ENCODE results near the gene ANO5. TPM values are rescaled to one million over a fixed set of nuclear protein-coding genes. Genes with fewer than 3 reads are reported as not detected.

ANO5 gene
- total and polyA plus RNA-seq, 2 of the 8 experiments (the other 6 are each of a cell fraction or from before 2014, with no cell fraction given) = 2.6 to 5.0 TPM

DNA sequence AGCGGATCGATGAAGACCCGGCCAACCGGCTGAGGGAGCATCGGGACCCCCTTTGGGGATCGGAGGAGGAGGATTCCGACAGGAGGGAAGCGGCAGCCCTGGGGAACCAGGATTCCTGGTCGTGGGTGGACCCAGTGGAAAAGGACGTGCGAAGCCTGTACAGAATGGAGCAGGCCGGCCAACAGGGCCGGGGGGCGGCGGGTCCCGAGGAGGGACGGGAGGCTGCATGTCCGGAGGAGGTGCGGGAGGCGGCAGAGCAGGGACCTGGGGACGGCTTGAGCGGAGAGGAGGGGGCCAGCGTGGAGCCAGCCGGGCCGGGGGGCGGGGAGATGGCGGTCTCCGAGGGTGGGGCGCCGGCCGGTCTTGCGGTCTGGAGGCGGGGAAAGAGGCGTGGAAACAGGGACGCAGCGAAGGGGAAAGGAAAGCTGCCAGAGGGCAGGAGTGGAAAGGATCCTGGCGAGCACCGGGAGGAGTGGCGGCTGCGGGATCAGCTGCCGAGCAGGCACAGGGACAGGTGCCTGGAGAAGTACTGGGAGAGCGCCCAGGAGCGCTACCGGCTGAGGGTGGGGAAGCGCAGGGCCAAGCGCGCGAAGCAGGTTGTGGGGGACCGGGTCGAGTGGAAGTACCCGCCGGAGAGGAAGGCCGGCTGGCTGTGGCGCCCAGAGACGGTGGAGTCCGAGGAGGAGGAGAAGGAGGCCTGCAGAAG lies at the start of gene ANO5 (continued):
- TF ChIP-seq SP4 (IDR thresholded peaks at IDR 0.05; ENCODE audit: low read length) = no peak; the same call in 1 of the 2 replicates
- TF ChIP-seq MAFK (IDR thresholded peaks at IDR 0.05; ENCODE audit: low read depth, low read length) = no peak
- TF ChIP-seq, protein P1, sequence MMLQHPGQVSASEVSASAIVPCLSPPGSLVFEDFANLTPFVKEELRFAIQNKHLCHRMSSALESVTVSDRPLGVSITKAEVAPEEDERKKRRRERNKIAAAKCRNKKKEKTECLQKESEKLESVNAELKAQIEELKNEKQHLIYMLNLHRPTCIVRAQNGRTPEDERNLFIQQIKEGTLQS (IDR thresholded peaks at IDR 0.05; ENCODE audit: insufficient read depth, low read depth, low read length) = no peak
- TF ChIP-seq SIX5 (IDR thresholded peaks at IDR 0.05; ENCODE audit: low read depth, low read length) = no peak
- no peak for TF ChIP-seq YY1 (IDR thresholded peaks at IDR 0.05; ENCODE audit: low read depth, low read length)
- TF ChIP-seq KDM1A (IDR thresholded peaks at IDR 0.05; ENCODE audit: borderline replicate concordance, low read length) = no peak
- TF ChIP-seq, protein P2, sequence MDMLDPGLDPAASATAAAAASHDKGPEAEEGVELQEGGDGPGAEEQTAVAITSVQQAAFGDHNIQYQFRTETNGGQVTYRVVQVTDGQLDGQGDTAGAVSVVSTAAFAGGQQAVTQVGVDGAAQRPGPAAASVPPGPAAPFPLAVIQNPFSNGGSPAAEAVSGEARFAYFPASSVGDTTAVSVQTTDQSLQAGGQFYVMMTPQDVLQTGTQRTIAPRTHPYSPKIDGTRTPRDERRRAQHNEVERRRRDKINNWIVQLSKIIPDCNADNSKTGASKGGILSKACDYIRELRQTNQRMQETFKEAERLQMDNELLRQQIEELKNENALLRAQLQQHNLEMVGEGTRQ (IDR thresholded peaks at IDR 0.05; ENCODE audit: low read length) = peak; percentile 57; the same call in 1 of the 2 replicates
- TF ChIP-seq EZH2 (IDR thresholded peaks at IDR 0.05; ENCODE audit: low read depth, low read length, severe bottlenecking) = no peak
- TF ChIP-seq CHD7 (IDR thresholded peaks at IDR 0.05; ENCODE audit: insufficient replicate concordance, low read length) = no peak

Measured in H1 (cell line).